A673 (cell line): ENCODE data around the gene KLHL18. TPM values are rescaled to one million over a fixed set of nuclear protein-coding genes. Genes with fewer than 3 reads are reported as not detected.

Source experiments
- BruUV-seq: library from RNA; stranded (reverse); fragments of 400-500 nt; replicated peaks from 2 replicates; lab custom pipeline; 2021; lab: Mats Ljungman, UMichigan
- CTCF ChIA-PET: fragments of 300-600 bp; sonication (Branson Sonifier 250); formaldehyde crosslinking; loops from one replicate; lab custom pipeline; 2022; ENCODE audit warnings: antibody characterized with exemption; lab: Charles Lee
- POLR2A ChIA-PET: fragments of 300-600 bp; sonication (Branson Sonifier 250); formaldehyde crosslinking; loops from one replicate; lab custom pipeline; 2022; ENCODE audit warnings: antibody characterized with exemption; ENCODE audit not compliant: low non-redundant PET; lab: Charles Lee
- DNase-seq: peaks from one replicate; pipeline ENCODE4 v3.0.0-alpha.2; 2015; ENCODE audit warnings: low spot score
- H3K27ac ChIP-seq: fragments of 200-600 bp; sonication (generic); 2 replicates; pipeline ENCODE4 v1.5.1; 2016; ENCODE audit warnings: mixed run types, low read depth, mild to moderate bottlenecking, mixed read lengths, antibody characterized with exemption, low read length; ENCODE audit not compliant: poor library complexity, severe bottlenecking
- H3K27me3 ChIP-seq: fragments of 200-600 bp; sonication (generic); replicated peaks from 2 replicates; pipeline ENCODE4 v1.6.1; 2017; ENCODE audit warnings: mixed run types, low read depth, mild to moderate bottlenecking, mixed read lengths, antibody characterized with exemption, low read length; ENCODE audit not compliant: insufficient read depth, poor library complexity
- H3K36me3 ChIP-seq: fragments of 200-600 bp; sonication (generic); 2 replicates; pipeline ENCODE4 v1.6.1; 2016; ENCODE audit warnings: mixed run types, mild to moderate bottlenecking, mixed read lengths, antibody characterized with exemption, low read length; ENCODE audit not compliant: insufficient read depth, poor library complexity, severe bottlenecking
- H3K4me1 ChIP-seq: fragments of 200-600 bp; sonication (generic); 2 replicates; pipeline ENCODE4 v1.6.1; 2017; ENCODE audit warnings: mixed run types, mild to moderate bottlenecking, mixed read lengths, antibody characterized with exemption, low read length; ENCODE audit not compliant: insufficient read depth, poor library complexity, severe bottlenecking
- H3K4me3 ChIP-seq: fragments of 200-600 bp; sonication (generic); 2 replicates; pipeline ENCODE4 v1.5.1; 2016; ENCODE audit warnings: low read depth, mixed run types, mild to moderate bottlenecking, mixed read lengths, low read length; ENCODE audit not compliant: poor library complexity, severe bottlenecking
- H3K9me3 ChIP-seq: fragments of 200-600 bp; sonication (generic); 2 replicates; pipeline ENCODE4 v1.6.1; 2016; ENCODE audit warnings: mixed run types, low read depth, mild to moderate bottlenecking, mixed read lengths, antibody characterized with exemption, low read length; ENCODE audit not compliant: poor library complexity, severe bottlenecking
- EZH2 ChIP-seq: fragments of 200-600 bp; sonication (generic); IDR thresholded peaks from 2 replicates; pipeline ENCODE4 v1.6.1; 2017; ENCODE audit warnings: borderline replicate concordance, low read depth, mild to moderate bottlenecking, mixed read lengths, antibody characterized with exemption, low read length; ENCODE audit not compliant: poor library complexity, severe bottlenecking
- intact Hi-C: fragments of 100-400 bp; cut with micrococcal nuclease; formaldehyde crosslinking; loops from one replicate; pipeline ENCODE4 v1.10.0; 2022; ENCODE audit not compliant: unreplicated experiment
- total RNA-seq: library from RNA; stranded (reverse); gene quantifications from 2 replicates; pipeline ENCODE4 v1.2.3, GENCODE V29; 2021
- TF ChIP-seq, protein P1 (sequence below): fragments of 300-800, 200-600 bp; sonication (generic); conservative IDR thresholded peaks from 2 replicates; pipeline ENCODE4 v1.5.1; 2017; ENCODE audit warnings: low read depth, mild to moderate bottlenecking, antibody characterized with exemption, low read length, moderate library complexity, mixed read lengths

Gene KLHL18
- total RNA-seq, 1 experiment from 2014 or later, result 22.6 TPM

DNA sequence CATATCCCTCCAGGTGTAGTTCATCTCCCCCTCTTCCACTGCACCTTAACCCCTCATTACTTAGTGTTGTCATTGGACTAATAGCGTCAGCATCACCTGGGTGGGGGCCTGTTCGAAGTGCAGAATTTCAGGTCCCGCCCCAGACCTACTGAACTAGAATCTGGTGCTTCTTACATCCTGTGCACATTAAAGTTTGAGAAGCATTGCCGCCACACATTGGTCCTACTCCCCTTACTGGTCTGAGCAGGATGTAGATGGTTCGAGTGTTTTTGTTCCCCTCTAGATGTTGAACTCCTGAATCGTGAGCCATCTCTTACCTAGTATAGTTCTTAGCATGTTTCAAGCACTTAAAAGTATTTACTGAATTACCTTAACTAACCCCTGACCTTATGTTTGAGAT is 13.2 kb downstream of the KLHL18 start:
- no TSS peak for BruUV-seq
- no peak for DNase-seq
- intact Hi-C loops, result no loop called here
- CTCF ChIA-PET, result no interaction called here
- TF ChIP-seq, protein P1, sequence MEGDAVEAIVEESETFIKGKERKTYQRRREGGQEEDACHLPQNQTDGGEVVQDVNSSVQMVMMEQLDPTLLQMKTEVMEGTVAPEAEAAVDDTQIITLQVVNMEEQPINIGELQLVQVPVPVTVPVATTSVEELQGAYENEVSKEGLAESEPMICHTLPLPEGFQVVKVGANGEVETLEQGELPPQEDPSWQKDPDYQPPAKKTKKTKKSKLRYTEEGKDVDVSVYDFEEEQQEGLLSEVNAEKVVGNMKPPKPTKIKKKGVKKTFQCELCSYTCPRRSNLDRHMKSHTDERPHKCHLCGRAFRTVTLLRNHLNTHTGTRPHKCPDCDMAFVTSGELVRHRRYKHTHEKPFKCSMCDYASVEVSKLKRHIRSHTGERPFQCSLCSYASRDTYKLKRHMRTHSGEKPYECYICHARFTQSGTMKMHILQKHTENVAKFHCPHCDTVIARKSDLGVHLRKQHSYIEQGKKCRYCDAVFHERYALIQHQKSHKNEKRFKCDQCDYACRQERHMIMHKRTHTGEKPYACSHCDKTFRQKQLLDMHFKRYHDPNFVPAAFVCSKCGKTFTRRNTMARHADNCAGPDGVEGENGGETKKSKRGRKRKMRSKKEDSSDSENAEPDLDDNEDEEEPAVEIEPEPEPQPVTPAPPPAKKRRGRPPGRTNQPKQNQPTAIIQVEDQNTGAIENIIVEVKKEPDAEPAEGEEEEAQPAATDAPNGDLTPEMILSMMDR, result no peak
- H3K4me1 ChIP-seq, result no peaks in the 10 kb centered on the region
- H3K36me3 ChIP-seq, result no peaks in the 10 kb centered on the region
- H3K27ac ChIP-seq, result no peak overlapping the region
- no peak overlapping the region for H3K4me3 ChIP-seq
- POLR2A ChIA-PET, result no interaction called here
- H3K27me3 ChIP-seq, result no peaks in the 10 kb centered on the region
- no peaks in the 10 kb centered on the region for H3K9me3 ChIP-seq

DNA sequence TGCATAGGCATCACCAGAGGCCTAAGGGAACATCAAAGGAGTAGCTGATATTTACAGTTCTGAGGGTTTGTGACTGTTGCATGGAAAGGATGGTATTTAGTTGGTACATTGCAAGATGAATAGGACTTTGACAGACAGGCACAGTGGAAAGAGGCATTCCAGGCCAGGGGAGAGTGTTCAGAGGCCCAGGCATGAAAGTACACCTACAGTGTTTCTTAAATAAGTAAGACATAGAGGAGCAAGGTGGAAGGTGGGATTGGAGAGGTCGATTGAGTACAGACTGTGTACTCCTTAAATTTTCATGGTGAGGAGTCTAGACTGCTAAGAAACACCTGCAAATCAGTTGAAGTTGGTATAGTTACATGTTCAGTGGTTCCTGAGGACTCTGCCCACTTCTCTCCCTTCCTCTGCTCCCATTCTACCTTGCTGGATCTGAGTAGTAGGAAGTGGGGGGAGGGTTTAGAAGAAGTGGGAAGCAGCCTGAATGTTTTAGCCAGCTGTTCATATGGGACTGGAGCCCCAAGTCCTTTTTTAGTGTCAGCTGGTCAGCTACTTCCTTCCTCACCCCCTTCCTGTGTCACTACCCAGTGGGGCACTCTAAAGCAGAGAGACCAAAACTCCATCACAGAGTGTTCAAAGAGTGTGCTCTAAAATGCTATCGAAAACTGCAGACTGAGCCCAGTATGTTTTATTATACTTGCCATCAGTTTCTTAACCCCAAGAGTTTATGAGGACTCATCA is 14.0 kb downstream of the KLHL18 start:
- H3K27ac ChIP-seq, result no peak overlapping the region
- BruUV-seq, result no TSS peak
- H3K36me3 ChIP-seq, result no peaks in the 10 kb centered on the region
- DNase-seq, result no peak
- TF ChIP-seq EZH2, result no peak
- TF ChIP-seq, protein P1, result no peak
- H3K9me3 ChIP-seq, result no peaks in the 10 kb centered on the region
- POLR2A ChIA-PET, result no interaction called here
- intact Hi-C loops, result no loop called here
- H3K4me1 ChIP-seq, result no peaks in the 10 kb centered on the region
- CTCF ChIA-PET, result no interaction called here
- no peaks in the 10 kb centered on the region for H3K27me3 ChIP-seq
- H3K4me3 ChIP-seq, result no peak overlapping the region

DNA sequence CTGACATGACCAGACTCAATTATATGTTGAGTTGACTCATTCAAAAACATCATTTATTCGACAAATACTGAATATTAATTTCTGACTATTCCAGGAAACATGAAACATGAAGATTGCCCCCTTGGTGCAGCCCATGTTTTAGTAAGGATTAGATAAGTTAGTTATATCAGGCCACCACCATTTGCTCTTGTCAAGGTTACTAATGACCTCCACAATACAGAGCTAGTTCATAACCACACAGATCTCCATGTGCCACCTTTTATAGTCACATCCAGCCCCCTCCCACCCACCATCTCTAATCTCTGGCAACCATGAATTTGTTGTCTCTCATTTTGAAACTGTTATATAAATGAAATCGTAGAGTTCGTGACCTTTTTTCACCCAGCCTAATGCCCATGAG is 15.7 kb downstream of the KLHL18 start:
- ChIA-PET CTCF (no interaction called here), POLR2A (no interaction called here)
- Histone ChIP-seq H3K36me3 (no peaks in the 10 kb centered on the region), H3K27ac (no peak overlapping the region), H3K27me3 (no peaks in the 10 kb centered on the region), H3K4me1 (no peaks in the 10 kb centered on the region), H3K9me3 (no peaks in the 10 kb centered on the region), H3K4me3 (no peak overlapping the region)
- DNase-seq, result no peak
- TF ChIP-seq EZH2, result no peak
- TF ChIP-seq, protein P1, result no peak
- BruUV-seq, result no TSS peak
- intact Hi-C loops, result no loop called here
